Gastroesophageal sphincter (tissue), 4 donors: Measurements from ENCODE around the gene MAP2K3. TPM values are rescaled to one million over a fixed set of nuclear protein-coding genes. Genes with fewer than 3 reads are reported as not detected.

Source experiments
- ATAC-seq: fragments of 150-250 bp; one replicate; pipeline ENCODE4 v1.9.1; 2016; ENCODE audit warnings: mild to moderate bottlenecking, moderate library complexity
- H3K27ac ChIP-seq, 4 donors: fragments of 200-600 bp; sonication (generic) in 3 of 4; 1 replicate in 3 of 4; 2 replicates in 1 of 4; pipeline ENCODE4 v1.5.1; 2016 to 2019
- H3K27me3 ChIP-seq: fragments of 200-600 bp; sonication (generic); one replicate; pipeline ENCODE4 v1.5.1; 2019
- H3K36me3 ChIP-seq, 2 donors: fragments of 200-600 bp; sonication (generic); one replicate each; pipeline ENCODE4 v1.5.1; 2019; ENCODE audit warnings: control low read depth in 1 of 2
- H3K4me1 ChIP-seq, 3 donors: fragments of 200-600 bp; sonication (generic); 1 replicate in 2 of 3; 2 replicates in 1 of 3; pipeline ENCODE4 v1.5.1; 2016 to 2019; ENCODE audit warnings: control low read depth in 2 of 3
- H3K4me3 ChIP-seq, 2 donors: fragments of 200-600 bp; sonication (generic); one replicate each; pipeline ENCODE4 v1.5.1; 2019; ENCODE audit warnings: mild to moderate bottlenecking in 1 of 2, moderate library complexity in 1 of 2
- H3K9me3 ChIP-seq, 3 donors: fragments of 200-600 bp; sonication (generic); one replicate each; pipeline ENCODE4 v1.5.1; 2017 to 2019; ENCODE audit warnings: control low read depth in 2 of 3
- EP300 ChIP-seq: sonication (generic); formaldehyde crosslinking; IDR thresholded peaks from one replicate; pipeline ENCODE4 v1.6.1; 2017; ENCODE audit warnings: antibody characterized with exemption, mild to moderate bottlenecking
- POLR2A ChIP-seq, 2 donors: fragments of 450-650 bp; IDR thresholded peaks; one replicate each; pipeline ENCODE4 v1.6.1; 2017; ENCODE audit warnings: antibody characterized with exemption in 2 of 2, mild to moderate bottlenecking in 2 of 2, moderate library complexity in 1 of 2
- POLR2AphosphoS5 ChIP-seq: sonication (generic); formaldehyde crosslinking; IDR thresholded peaks from one replicate; pipeline ENCODE4 v1.6.1; 2017; ENCODE audit warnings: antibody characterized with exemption
- WGBS, 2 donors: methylation state at CpG; one replicate each; pipeline ENCODE4 v1.1.5; 2018; ENCODE audit warnings: low coverage in 1 of 2; 5-methylcytosine and 5-hydroxymethylcytosine counted together
- total RNA-seq, 4 donors: library from RNA; depleted of rRNA; stranded (reverse); fragments of >200 nt; gene quantifications; one replicate each; pipeline ENCODE4 v1.1.0, GENCODE V29; 2016
- TF ChIP-seq, protein P1 (sequence below), 4 experiments: fragments of 200-600 bp in 2 of 4; fragments of 450-650 bp in 2 of 4; sonication (generic) in 1 of 4; IDR thresholded peaks; one replicate each; pipeline ENCODE4 v1.5.1; 2017 to 2019; ENCODE audit warnings: antibody characterized with exemption in 4 of 4, mild to moderate bottlenecking in 2 of 4, moderate library complexity in 2 of 4

The MAP2K3 gene
- total RNA-seq, 4 donors from 2014 or later = 18.3 to 46.2 (median 35.2) TPM

DNA sequence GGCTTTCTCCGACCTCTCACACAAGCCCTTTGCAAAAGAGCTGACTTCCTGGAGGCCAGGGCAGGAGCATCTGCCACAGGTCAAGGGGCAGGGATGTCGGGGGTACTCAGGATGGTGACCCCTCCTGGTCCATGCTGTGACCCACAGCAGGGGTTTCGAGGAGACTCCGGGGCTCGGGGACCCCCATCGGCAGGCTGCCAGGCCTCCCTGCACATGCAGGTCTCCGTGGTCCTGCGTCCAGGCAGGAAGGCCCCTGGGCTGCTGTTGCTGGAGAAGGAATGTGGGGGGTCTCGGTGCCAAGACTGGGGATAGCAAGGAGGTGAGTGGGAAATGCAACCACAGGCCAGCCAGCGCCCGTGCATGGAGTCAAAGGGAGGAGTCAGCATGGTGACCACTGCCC lies 42.9 kb upstream of the MAP2K3 start:
- WGBS, 2 donors = 70% methylated on average over 2 of the region's 11 CpGs; no CpG with 5 or more reads in 1 of the 2 donors
- Histone ChIP-seq H3K36me3 (peaks cover 0 to 40% of the 10 kb centered on the region in 2 donors), H3K4me1 (peaks cover 0 to 6% (median 0%) of the 10 kb centered on the region in 3 donors), H3K4me3 (no peak overlapping the region), H3K27ac (no peak overlapping the region), H3K9me3 (no peaks in the 10 kb centered on the region), H3K27me3 (no peaks in the 10 kb centered on the region)
- ATAC-seq = no peak
- TF ChIP-seq POLR2AphosphoS5 (no peak), POLR2A (IDR thresholded peaks at IDR 0.05) (no peak)

DNA sequence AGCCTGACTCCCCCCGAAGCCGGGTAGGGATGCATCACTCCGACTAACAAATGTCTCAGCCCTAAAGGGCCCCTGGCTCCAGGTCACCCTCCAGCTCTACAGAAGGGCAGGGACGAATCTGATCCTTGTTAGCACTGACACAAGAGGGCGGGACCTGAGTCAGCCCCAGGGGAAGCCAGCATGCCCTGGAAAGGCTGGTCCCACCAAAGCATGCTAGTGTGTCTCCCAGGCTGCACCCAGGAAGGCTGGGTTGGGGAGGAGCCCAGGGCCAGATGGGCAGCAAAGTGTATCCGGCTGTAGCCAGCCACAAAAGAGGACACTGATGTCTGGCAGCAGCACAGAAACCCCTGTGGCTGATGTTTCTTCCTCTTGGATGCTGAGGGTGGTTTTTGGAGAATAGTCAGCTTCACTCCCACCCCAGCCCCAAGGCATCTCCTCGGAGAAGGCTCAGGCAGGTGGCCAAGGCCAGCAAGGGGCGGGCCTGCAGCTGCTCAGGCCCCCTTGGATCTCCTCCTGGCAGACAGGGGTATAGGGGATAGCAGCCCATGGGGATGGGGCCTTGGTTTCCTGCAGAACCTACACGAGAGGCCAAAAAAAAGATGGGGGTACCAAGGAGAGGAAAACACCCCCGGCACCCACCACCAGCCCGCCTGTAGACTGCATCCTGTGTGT lies 42.3 kb upstream of the MAP2K3 start:
- H3K36me3 ChIP-seq = peaks cover 0 to 46% of the 10 kb centered on the region in 2 donors
- H3K27me3 ChIP-seq = no peaks in the 10 kb centered on the region
- no peak for TF ChIP-seq POLR2AphosphoS5
- TF ChIP-seq, protein P1, sequence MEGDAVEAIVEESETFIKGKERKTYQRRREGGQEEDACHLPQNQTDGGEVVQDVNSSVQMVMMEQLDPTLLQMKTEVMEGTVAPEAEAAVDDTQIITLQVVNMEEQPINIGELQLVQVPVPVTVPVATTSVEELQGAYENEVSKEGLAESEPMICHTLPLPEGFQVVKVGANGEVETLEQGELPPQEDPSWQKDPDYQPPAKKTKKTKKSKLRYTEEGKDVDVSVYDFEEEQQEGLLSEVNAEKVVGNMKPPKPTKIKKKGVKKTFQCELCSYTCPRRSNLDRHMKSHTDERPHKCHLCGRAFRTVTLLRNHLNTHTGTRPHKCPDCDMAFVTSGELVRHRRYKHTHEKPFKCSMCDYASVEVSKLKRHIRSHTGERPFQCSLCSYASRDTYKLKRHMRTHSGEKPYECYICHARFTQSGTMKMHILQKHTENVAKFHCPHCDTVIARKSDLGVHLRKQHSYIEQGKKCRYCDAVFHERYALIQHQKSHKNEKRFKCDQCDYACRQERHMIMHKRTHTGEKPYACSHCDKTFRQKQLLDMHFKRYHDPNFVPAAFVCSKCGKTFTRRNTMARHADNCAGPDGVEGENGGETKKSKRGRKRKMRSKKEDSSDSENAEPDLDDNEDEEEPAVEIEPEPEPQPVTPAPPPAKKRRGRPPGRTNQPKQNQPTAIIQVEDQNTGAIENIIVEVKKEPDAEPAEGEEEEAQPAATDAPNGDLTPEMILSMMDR (IDR thresholded peaks at IDR 0.05) = no peak
- TF ChIP-seq POLR2A (IDR thresholded peaks at IDR 0.05) = no peak
- TF ChIP-seq EP300 = no peak
- no peak overlapping the region for H3K27ac ChIP-seq
- no peak overlapping the region for H3K4me3 ChIP-seq
- WGBS, 2 donors = no CpG with 5 or more reads among the region's 11 CpGs
- H3K4me1 ChIP-seq = peaks cover 0 to 6% (median 0%) of the 10 kb centered on the region in 3 donors
- ATAC-seq = no peak
- no peaks in the 10 kb centered on the region for H3K9me3 ChIP-seq

DNA sequence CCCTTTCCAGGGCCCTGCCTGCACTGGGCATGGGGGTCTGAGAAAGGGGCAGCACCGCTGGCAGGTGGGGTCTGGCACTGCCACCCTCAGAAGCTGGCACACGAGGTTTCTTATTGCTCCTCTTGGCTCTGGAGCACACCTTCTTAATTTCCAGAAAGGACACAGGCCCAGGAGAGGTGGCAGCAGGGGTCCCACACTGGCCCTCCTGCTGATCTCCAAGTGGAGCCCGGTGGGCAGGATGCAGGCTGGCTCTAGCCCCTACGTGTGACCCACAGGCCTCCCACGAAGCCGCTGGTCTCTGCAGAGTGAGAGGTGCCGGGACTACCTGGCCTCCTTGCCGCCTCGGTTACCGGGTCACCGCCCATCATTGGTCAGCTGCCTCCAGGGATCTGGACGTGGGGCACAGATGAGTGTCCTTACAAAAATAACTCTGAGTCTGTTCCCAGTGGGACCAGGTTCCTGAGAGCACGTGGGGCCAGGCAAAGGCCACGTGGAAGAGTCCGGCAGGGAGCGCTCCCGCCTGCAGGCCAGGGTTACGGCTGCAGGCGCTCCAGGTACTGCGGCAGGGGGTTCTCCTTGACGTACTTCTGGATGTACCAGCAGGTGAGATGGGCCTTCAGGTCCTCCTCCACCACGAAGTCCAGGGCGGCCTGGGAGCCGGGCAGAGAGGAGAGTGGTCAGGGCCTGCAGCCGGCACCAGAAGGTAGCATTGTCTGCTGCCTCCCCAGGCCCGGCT lies 41.6 kb upstream of the MAP2K3 start:
- Histone ChIP-seq H3K27ac (no peak overlapping the region), H3K4me3 (no peak overlapping the region), H3K9me3 (no peaks in the 10 kb centered on the region), H3K4me1 (peaks cover 0 to 6% (median 0%) of the 10 kb centered on the region in 3 donors), H3K27me3 (no peaks in the 10 kb centered on the region), H3K36me3 (peaks cover 0 to 48% of the 10 kb centered on the region in 2 donors)
- no peak for ATAC-seq
- TF ChIP-seq POLR2A (IDR thresholded peaks at IDR 0.05) (no peak), EP300 (no peak), POLR2AphosphoS5 (no peak)
- TF ChIP-seq, protein P1 (IDR thresholded peaks at IDR 0.05) = no peak
- 72% methylated on average over 5 of the region's 26 CpGs; no CpG with 5 or more reads in 1 of the 2 donors for WGBS, 2 donors

DNA sequence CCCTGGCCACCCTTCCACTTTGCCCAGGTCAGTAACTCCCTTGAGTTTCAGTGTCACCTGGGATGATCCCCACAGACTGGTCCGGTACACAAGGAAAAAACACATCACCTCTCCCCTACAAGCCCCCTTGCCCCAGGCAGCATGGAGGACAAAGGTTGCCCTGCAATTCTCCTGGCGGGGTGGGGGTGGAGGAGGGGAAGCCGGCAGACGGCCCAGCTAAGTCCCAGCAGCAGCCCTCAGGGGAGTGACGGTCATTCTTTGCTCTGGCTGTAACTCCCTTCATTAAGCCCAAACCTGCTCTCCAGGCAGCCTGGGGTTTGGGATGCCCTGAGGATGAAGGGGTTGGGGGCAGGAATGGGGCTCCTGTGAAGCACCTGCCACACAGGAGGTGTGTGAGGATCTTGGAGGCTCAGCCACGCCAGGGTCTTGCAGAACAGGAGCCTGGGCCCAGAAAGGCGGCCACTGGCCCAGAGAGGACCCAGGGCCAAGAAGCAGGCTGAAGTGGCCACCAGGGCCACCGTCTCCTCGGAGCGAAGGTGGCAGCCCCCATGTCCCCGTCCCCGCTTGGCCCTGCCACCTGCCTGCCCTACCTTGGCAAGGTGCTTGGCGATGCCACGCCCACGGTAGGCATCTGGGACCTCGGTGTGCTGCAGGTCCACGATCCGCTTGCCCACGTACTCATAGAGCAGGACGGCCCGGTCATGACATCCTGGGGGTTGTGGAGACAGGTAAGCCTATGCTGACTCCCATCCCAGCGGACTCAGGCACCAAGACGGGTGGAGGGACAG lies 40.8 kb upstream of the MAP2K3 start:
- no peaks in the 10 kb centered on the region for H3K9me3 ChIP-seq
- TF ChIP-seq EP300 = no peak
- no peak for ATAC-seq
- peaks cover 0 to 48% of the 10 kb centered on the region in 2 donors for H3K36me3 ChIP-seq
- no peak overlapping the region for H3K27ac ChIP-seq
- peaks cover 0 to 6% (median 0%) of the 10 kb centered on the region in 3 donors for H3K4me1 ChIP-seq
- H3K4me3 ChIP-seq = no peak overlapping the region
- no CpG with 5 or more reads among the region's 23 CpGs for WGBS, 2 donors
- no peaks in the 10 kb centered on the region for H3K27me3 ChIP-seq

DNA sequence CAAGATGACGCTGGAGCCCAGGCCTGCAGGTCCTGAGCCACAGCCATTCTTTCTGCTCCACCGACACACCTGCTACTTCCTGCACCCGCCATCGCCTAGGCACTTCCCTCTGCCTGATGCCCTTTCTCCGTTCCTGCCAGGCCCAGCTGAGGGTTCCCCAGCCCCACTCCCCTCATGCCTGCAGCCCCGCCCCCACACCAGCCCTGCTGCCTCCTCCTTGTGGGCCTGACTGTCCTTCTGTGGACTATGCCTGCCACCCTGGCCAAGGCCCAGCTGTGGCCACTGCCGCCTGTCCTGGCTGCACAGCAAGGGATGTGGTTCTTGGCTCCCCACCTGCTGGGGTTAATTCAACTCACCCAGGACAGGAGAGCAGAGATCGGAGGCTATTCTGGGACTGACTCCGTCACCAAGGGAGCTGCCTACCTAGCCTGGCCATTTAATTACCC lies 38.8 kb upstream of the MAP2K3 start:
- ATAC-seq = no peak
- H3K36me3 ChIP-seq = peaks cover 0 to 43% of the 10 kb centered on the region in 2 donors
- H3K4me3 ChIP-seq = no peak overlapping the region
- H3K9me3 ChIP-seq = no peaks in the 10 kb centered on the region
- H3K4me1 ChIP-seq = peaks cover 0 to 23% (median 2%) of the 10 kb centered on the region in 3 donors
- no peak overlapping the region for H3K27ac ChIP-seq
- WGBS, 2 donors = 70 to 81% methylated on average over 4 to 5 of the region's 9 CpGs
- no peak for TF ChIP-seq POLR2A (IDR thresholded peaks at IDR 0.05)
- no peak for TF ChIP-seq EP300
- TF ChIP-seq POLR2AphosphoS5 = no peak
- TF ChIP-seq, protein P1 (IDR thresholded peaks at IDR 0.05) = no peak
- no peaks in the 10 kb centered on the region for H3K27me3 ChIP-seq
